Ectodermal cell (in vitro differentiated cells): ENCODE results near the gene RAB19.

Source experiments
- H3K27ac ChIP-seq: 2 replicates; pipeline ENCODE4 v1.7.0; 2013; ENCODE audit warnings: mild to moderate bottlenecking, low read depth, low read length; ENCODE audit not compliant: insufficient read depth, poor library complexity, severe bottlenecking
- H3K27me3 ChIP-seq: 2 replicates; pipeline ENCODE4 v1.7.0; 2013; ENCODE audit warnings: mild to moderate bottlenecking, low read length; ENCODE audit not compliant: insufficient read depth, control insufficient read depth, poor library complexity, severe bottlenecking
- H3K36me3 ChIP-seq: one replicate; pipeline ENCODE4 v1.7.0; 2013; ENCODE audit warnings: low read length; ENCODE audit not compliant: control insufficient read depth, insufficient read depth
- H3K4me1 ChIP-seq: one replicate; pipeline ENCODE4 v1.7.0; 2013; ENCODE audit warnings: low read length; ENCODE audit not compliant: control insufficient read depth, insufficient read depth
- H3K4me3 ChIP-seq: 2 replicates; pipeline ENCODE4 v1.7.0; 2013; ENCODE audit warnings: low read depth, low read length, control low read depth; ENCODE audit not compliant: insufficient read depth
- H3K9me3 ChIP-seq: 2 replicates; pipeline ENCODE4 v1.7.0; 2013; ENCODE audit warnings: mild to moderate bottlenecking, low read length, moderate library complexity; ENCODE audit not compliant: control insufficient read depth
- WGBS, 2 experiments: methylation state at CpG; one replicate each; pipeline ENCODE4 v1.1.7; 2013; ENCODE audit warnings: missing lambda C conversion rate in 2 of 2; 5-methylcytosine and 5-hydroxymethylcytosine counted together

The RAB19 gene

DNA sequence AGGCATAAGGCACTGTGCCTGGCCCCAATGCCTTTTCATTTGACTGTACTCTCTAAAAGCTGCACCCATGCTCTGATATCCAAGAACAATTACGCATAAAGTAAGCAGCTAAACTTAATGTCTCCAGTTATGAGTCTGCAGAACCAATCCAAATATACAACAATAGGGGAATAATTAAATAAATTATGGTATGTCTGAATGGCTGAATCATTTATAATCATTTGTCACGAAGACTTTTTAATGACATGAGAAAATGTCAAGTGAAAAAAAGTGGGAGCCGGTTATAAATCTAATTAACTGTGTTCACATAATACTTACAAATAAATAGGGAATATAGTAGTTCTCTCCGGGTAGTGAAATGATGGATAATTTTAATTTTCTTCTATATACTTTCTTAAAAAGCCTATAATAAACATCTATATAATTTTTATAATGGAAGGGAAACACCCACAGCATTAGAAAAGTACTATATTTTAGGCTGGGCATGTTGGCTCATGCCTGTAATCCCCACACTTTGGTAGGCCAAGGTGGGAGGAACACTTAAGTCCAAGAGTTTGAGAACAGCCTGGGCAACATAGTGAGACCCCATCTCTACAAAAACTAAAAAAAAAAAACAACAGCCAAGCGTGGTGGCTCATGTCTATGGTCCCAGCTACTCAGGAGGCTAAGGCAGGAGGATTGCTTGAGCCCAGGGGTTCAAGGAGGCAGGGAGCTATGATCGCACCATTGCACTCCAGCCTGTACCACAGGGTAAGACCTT lies 19.7 kb upstream of the RAB19 start:
- H3K27ac ChIP-seq, result no peak overlapping the region
- H3K9me3 ChIP-seq, result no peaks in the 10 kb centered on the region
- H3K4me3 ChIP-seq, result no peak overlapping the region
- no peaks in the 10 kb centered on the region for H3K27me3 ChIP-seq
- peaks cover 11% of the 10 kb centered on the region for H3K36me3 ChIP-seq
- no peaks in the 10 kb centered on the region for H3K4me1 ChIP-seq
- 96 to 97% methylated on average over 4 of the region's 6 CpGs for WGBS, 2 experiments

DNA sequence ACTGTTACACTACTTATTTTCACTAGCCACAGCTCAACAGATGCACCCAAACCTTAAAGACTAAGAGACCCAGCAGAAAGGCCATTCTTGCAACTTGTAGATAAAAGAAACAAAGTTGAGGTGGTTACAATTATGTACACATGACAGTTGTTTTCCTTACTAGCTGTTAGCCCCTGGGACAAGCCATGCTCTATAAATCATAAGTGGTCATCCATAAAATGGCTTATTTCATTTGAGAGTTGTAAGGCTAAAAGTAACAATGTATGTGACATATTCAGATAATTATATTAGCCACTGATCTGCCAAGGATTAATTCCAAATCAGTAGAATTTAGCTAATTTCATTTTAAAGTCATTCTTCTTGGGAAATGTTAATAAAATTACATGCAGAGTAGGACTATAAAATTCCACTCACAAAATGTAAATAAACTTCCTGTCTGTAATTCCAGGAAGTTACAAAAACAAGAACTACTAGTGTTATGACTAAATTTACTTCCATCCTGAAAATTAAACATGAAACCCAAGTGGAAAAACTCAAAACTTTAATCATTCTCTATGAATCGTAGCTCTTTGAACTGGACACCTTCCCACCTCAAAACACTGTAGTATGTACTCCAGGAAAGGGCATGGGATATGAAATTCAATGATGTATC lies 18.8 kb upstream of the RAB19 start:
- WGBS, 2 experiments, result 46% methylated on average over 1 of the region's 1 CpG; no CpG with 5 or more reads in 1 of the 2 experiments
- Histone ChIP-seq H3K36me3 (peaks cover 2% of the 10 kb centered on the region), H3K9me3 (no peaks in the 10 kb centered on the region), H3K27me3 (no peaks in the 10 kb centered on the region), H3K27ac (no peak overlapping the region), H3K4me3 (no peak overlapping the region), H3K4me1 (no peaks in the 10 kb centered on the region)

DNA sequence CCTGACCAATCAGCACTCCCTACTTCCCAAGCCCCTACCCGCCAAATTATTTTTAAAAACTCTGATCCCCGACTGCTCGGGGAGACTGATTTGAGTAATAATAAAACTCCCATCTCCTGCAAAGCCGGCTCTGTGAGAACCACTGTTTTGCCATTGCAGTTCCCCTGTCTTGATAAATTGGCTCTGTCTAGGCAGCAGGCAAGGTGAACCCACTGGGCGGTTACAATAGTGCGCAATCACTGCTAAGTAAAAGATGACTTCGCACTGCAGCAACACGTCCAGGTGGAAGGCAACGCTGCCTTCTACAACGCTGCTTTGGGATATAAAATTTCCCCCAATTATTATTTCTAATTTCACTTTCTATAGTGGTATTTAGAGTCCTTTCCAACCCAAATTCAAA lies 14.4 kb upstream of the RAB19 start:
- H3K4me1 ChIP-seq, result no peaks in the 10 kb centered on the region
- H3K36me3 ChIP-seq, result no peaks in the 10 kb centered on the region
- no peaks in the 10 kb centered on the region for H3K9me3 ChIP-seq
- no peak overlapping the region for H3K27ac ChIP-seq
- H3K27me3 ChIP-seq, result no peaks in the 10 kb centered on the region
- H3K4me3 ChIP-seq, result no peak overlapping the region
- 74 to 78% methylated on average over 10 of the region's 10 CpGs for WGBS, 2 experiments

DNA sequence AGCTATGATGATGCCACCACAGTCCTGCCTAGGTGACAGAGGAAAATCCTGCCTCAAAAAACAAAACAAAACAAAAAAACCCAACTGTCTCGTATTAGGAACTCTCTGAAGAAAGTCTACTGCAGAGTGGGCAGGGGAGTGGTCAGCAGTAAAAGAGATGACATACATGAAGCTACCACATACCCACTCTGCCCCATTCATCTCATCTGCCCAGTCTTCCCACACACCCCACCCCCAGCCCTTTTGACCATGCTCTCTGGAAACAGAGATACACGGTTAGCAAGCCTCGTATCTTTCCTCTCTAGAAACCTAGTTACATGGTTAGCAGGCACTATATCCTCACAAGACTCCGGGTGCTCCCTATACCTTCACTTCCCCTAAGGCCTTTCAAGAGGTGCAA lies 13.8 kb upstream of the RAB19 start:
- no peak overlapping the region for H3K4me3 ChIP-seq
- H3K27ac ChIP-seq, result no peak overlapping the region
- 87 to 91% methylated on average over 4 of the region's 4 CpGs for WGBS, 2 experiments
- no peaks in the 10 kb centered on the region for H3K27me3 ChIP-seq
- no peaks in the 10 kb centered on the region for H3K9me3 ChIP-seq
- H3K36me3 ChIP-seq, result no peaks in the 10 kb centered on the region
- H3K4me1 ChIP-seq, result no peaks in the 10 kb centered on the region

DNA sequence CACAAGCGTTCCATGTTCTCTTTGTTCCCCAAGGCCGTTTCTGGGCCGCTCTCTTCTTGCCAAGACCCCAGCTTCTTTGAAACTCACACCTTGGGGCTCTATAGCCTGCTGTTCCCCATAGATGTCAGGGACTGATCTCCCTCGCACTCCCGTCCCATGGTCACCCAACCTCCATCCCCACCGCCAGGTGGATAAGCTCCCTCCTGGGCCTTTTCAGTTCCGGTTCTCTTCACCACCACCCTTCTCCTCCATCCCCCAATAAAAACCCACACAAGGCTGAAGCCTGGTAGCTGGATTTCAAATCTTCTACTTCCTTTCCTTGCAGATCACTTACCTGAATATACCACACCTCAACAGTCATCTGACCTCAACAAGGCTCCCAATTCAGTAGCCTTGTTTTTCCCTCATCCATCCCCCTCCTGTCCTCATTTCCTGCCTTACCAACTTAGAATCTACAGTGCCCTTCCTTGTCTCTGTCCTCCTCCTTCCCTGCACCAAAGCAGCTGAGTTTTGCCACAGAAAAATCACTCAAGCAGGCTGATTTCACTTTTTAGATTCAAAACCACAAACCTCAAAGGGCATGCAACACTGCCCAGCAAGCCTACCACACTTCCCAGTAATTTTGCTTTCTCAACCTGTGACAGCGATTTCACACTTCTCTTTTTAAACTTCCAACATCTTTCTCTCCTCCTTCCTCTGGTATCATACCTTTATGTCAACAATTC lies 13.2 kb upstream of the RAB19 start:
- Histone ChIP-seq H3K4me1 (no peaks in the 10 kb centered on the region), H3K27me3 (no peaks in the 10 kb centered on the region), H3K36me3 (no peaks in the 10 kb centered on the region), H3K9me3 (no peaks in the 10 kb centered on the region), H3K4me3 (no peak overlapping the region), H3K27ac (no peak overlapping the region)
- WGBS, 2 experiments, result 92 to 96% methylated on average over 8 of the region's 8 CpGs

DNA sequence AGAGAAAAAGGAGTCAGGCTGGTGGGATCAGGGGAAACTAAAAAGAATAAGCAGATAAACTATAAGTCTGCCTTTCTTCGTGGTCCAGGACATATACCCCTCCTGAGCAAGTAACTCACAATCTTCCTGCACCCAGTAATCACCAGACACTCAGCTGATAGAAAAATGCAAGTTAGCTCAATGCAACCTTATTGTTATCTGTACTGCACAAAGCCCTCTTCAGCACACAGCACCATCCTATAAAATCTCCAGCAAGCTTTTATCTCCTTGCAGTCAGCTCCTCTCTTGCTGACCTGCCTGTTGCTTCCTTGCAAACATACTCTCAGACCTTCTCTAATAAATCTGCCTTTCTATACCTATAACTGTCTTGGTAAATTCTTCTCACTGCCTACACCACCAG lies 12.2 kb upstream of the RAB19 start:
- Histone ChIP-seq H3K36me3 (no peaks in the 10 kb centered on the region), H3K27me3 (no peaks in the 10 kb centered on the region), H3K27ac (no peak overlapping the region), H3K4me3 (no peak overlapping the region), H3K9me3 (no peaks in the 10 kb centered on the region), H3K4me1 (no peaks in the 10 kb centered on the region)
- WGBS, 2 experiments, result 90 to 92% methylated on average over 1 of the region's 1 CpG

DNA sequence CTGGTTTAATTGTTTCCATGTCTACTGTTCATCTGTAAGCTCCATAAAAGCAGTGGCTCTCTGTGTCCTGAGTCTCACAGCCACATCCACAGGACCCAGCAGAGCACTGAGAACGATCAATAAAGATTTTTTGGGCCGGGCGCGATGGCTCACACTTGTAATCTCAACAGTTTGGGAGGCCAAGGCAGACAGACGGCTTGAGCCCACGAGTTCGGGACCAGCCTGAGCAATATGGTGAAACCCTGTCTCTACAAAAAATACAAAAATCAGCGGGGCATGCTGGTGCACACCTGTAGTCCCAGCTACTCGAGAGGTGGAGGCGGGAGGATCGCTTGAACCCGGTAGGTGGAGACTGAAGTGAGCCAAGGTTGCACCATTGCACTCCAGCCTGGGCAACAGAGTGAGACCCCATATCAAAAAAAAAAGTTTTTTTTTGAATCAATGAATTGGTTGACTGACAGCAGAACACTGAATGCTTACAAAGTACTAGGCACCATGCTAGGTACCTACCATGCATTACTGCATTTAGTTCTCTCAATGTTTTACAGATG lies 10.0 kb upstream of the RAB19 start:
- H3K27ac ChIP-seq, result no peak overlapping the region
- H3K4me3 ChIP-seq, result no peak overlapping the region
- no peaks in the 10 kb centered on the region for H3K27me3 ChIP-seq
- no peaks in the 10 kb centered on the region for H3K9me3 ChIP-seq
- 92 to 95% methylated on average over 12 of the region's 12 CpGs for WGBS, 2 experiments
- H3K36me3 ChIP-seq, result no peaks in the 10 kb centered on the region
- no peaks in the 10 kb centered on the region for H3K4me1 ChIP-seq

DNA sequence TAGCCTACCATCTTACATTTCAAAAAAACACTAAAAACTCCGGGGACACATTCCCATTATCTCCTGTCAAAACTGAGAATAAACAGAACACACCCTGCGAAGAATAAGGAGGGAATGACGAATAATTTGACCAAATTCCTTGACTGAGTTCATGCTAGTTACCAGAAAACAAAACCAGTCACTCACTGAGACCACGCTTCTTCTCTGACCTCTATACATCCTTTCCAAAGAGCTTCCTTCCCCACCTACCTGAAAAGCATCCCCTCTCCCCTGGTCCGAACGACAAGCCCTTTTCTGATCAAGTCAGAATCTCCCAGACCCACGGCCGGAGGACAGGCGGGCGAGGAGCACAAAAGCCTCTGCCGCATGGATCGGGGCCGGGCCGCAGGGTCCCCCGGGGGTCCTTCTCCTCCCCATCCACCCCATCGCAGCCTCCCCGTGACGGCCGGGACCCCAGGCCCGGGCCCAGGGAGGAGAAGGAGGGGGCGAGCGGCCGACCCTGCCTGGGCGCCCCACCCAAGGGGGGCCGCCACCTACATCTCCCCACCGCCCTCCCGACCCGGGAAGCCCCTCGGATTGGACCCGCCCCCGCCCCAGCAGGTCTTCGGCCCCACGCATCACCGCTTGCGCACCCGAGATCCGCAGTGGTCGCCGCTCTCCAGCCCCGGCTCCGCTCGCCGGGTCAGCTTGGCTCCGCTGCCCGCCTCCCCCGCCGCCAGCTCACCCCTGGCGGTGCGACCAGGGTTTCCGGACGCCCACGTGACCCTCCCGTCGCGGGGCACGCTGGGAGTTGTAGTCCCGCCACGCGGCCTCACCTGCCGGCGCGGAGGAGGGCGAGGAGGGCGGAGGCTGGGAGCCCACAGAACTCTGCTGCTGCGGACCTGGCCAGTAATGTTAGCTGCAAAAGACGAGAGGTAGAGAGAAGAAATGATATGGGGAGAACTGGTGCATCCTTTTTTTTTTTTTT lies 5.8 kb upstream of the RAB19 start, which contains the start of gene SLC37A3:
TSS of gene SLC37A3 (minus strand) at position 747 of the 967 bp plus-strand sequence. CDS start 16,004 bp downstream, outside the sequence.
- Histone ChIP-seq H3K27ac (peak within 1 kb of the TSS; percentile 42), H3K4me1 (no peaks in the 10 kb centered on the region), H3K9me3 (no peaks in the 10 kb centered on the region), H3K36me3 (no peaks in the 10 kb centered on the region), H3K27me3 (no peaks in the 10 kb centered on the region), H3K4me3 (peak within 1 kb of the TSS; percentile 94)
- WGBS, 2 experiments, result 1 to 2% methylated on average over 66 of the region's 66 CpGs

DNA sequence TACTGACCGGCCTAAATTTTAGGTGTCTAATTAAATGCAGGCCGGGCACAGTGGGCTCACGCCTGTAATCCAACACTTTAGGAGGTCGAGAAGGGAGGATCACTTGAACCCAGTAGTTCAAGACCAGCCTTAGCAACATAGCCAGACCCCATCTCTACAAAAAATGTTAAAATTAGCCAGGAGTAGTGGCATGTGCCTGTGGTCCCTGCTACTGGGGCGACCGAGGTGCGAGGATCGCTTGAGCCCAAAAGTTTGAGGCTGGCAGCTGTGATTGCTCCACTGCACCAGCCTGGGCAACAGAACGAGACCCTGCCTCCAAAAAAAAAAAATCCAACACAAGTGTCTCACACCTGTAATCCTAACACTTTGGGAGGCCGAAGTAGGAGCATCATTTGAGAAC lies 5.0 kb upstream of the RAB19 start:
- H3K27me3 ChIP-seq, result no peaks in the 10 kb centered on the region
- no peaks in the 10 kb centered on the region for H3K9me3 ChIP-seq
- WGBS, 2 experiments, result 87 to 90% methylated on average over 10 of the region's 10 CpGs
- H3K36me3 ChIP-seq, result no peaks in the 10 kb centered on the region
- no peak overlapping the region for H3K27ac ChIP-seq
- no peaks in the 10 kb centered on the region for H3K4me1 ChIP-seq
- H3K4me3 ChIP-seq, result no peak overlapping the region
